Lung (tissue), 12 donors: Measurements from ENCODE around the gene NXNL2. TPM values are rescaled to one million over a fixed set of nuclear protein-coding genes. Genes with fewer than 3 reads are reported as not detected.

ENCODE experiments used
- ATAC-seq: fragments of 200-7000 bp; cut with Tn5 transposase; one replicate; pipeline ENCODE4 v1.9.1; 2020; ENCODE audit warnings: moderate number of reproducible peaks; ENCODE audit not compliant: insufficient read depth, low FRiP score
- DNase-seq, 3 donors: peaks; one replicate each; pipeline ENCODE4 v3.0.0-alpha.2; 2013 to 2017
- H3K27ac ChIP-seq, 2 donors: one replicate each; pipeline ENCODE4 v1.5.1; 2013; ENCODE audit warnings: mild to moderate bottlenecking in 2 of 2, moderate library complexity in 2 of 2, control low read depth in 1 of 2, inconsistent platforms in 1 of 2, low read depth in 1 of 2, low read length in 1 of 2
- H3K27me3 ChIP-seq, 3 donors: one replicate each; pipeline ENCODE4 v1.5.1; 2013; ENCODE audit warnings: low read length in 2 of 3; ENCODE audit not compliant: control insufficient read depth in 3 of 3, insufficient read depth in 3 of 3
- H3K36me3 ChIP-seq, 4 donors: one replicate each; pipeline ENCODE4 v1.5.1; 2013; ENCODE audit warnings: low read length in 4 of 4, mild to moderate bottlenecking in 1 of 4, moderate library complexity in 1 of 4; ENCODE audit not compliant: control insufficient read depth in 4 of 4, insufficient read depth in 4 of 4
- H3K4me1 ChIP-seq, 5 donors: one replicate each; pipeline ENCODE4 v1.5.1; 2013; ENCODE audit warnings: low read length in 5 of 5, mild to moderate bottlenecking in 2 of 5, moderate library complexity in 1 of 5; ENCODE audit not compliant: control insufficient read depth in 5 of 5, insufficient read depth in 5 of 5
- H3K4me3 ChIP-seq: one replicate; pipeline ENCODE4 v1.5.1; 2013; ENCODE audit warnings: mild to moderate bottlenecking, control low read depth, moderate library complexity
- H3K9ac ChIP-seq, 2 donors: one replicate each; pipeline ENCODE4 v1.5.1; 2013; ENCODE audit warnings: low read length in 2 of 2, control low read depth in 1 of 2; ENCODE audit not compliant: insufficient read depth in 1 of 2
- H3K9me3 ChIP-seq, 4 donors: one replicate each; pipeline ENCODE4 v1.5.1; 2013; ENCODE audit warnings: low read length in 3 of 4, mild to moderate bottlenecking in 1 of 4, moderate library complexity in 1 of 4; ENCODE audit not compliant: control insufficient read depth in 4 of 4, insufficient read depth in 3 of 4
- CTCF ChIP-seq: IDR thresholded peaks from 2 replicates; pipeline ENCODE4 v1.5.1; 2012; ENCODE audit warnings: mild to moderate bottlenecking; ENCODE audit errors: control extremely low read depth, extremely low read depth
- WGBS, 2 donors: extraction: QIAGEN DNeasy Blood & Tissue Kit; methylation state at CpG; one replicate each; pipeline ENCODE4 v1.1.7; 2013; 5-methylcytosine and 5-hydroxymethylcytosine counted together
- polyA plus RNA-seq, 2 donors: library from polyadenylated mRNA; stranded (reverse); fragments of 200-250 nt; gene quantifications; one replicate each; pipeline ENCODE4 v1.2.1, GENCODE V29; 2013
- total RNA-seq, 2 donors: library from RNA; depleted of rRNA in 1 of 2; stranded (reverse); fragments of >200 nt in 1 of 2; gene quantifications; one replicate each; pipeline ENCODE4 v1.2.1, GENCODE V29; 2014 to 2021
- donor health status: control.
- donor health status: control.
- donor health status: Bipolar disorder and iron deficiency.
- donor health status: healthy.
- donor health status: DM: yes; HTN: yes; CAD: no.

NXNL2 gene
- total and polyA plus RNA-seq, 4 donors: 0.09 to 0.91 (median 0.43) TPM

GRCh38 chr9:88538311-88539085 is 3.5 kb downstream of the NXNL2 start:
- Histone ChIP-seq H3K9ac (no peak overlapping the region), H3K27ac (no peak overlapping the region), H3K27me3 (peaks cover 0 to 10% (median 0%) of the 10 kb centered on the region in 3 donors), H3K4me1 (peaks cover 0 to 20% (median 7%) of the 10 kb centered on the region in 5 donors), H3K4me3 (no peak overlapping the region), H3K36me3 (no peaks in the 10 kb centered on the region), H3K9me3 (no peaks in the 10 kb centered on the region)
- ATAC-seq (no peak), DNase-seq (no peak)
- whole genome bisulfite sequencing, 2 donors: 87 to 93% methylated on average over 10 of the region's 10 CpGs
- TF ChIP-seq CTCF: no peak

GRCh38 chr9:88539246-88539645 is 4.3 kb downstream of the NXNL2 start:
- Histone ChIP-seq H3K36me3 (no peaks in the 10 kb centered on the region), H3K4me3 (no peak overlapping the region), H3K27ac (no peak overlapping the region), H3K4me1 (peaks cover 0 to 20% (median 7%) of the 10 kb centered on the region in 5 donors), H3K27me3 (peaks cover 0 to 5% (median 0%) of the 10 kb centered on the region in 3 donors), H3K9me3 (no peaks in the 10 kb centered on the region), H3K9ac (no peak overlapping the region)
- WGBS, 2 donors: 93 to 96% methylated on average over 6 of the region's 6 CpGs
- no peak for DNase-seq
- ATAC-seq: no peak
- no peak for TF ChIP-seq CTCF

- H3K36me3 ChIP-seq: no peaks in the 10 kb centered on the region
- ATAC-seq: no peak
- WGBS, 2 donors: 94 to 99% methylated on average over 10 of the region's 10 CpGs
These were observed 5.3 kb downstream of the NXNL2 start for GRCh38 chr9:88540251-88540763.

More at GRCh38 chr9:88540251-88540763, 5.3 kb downstream of the NXNL2 start:
- Histone ChIP-seq H3K9me3 (no peaks in the 10 kb centered on the region), H3K4me3 (no peak overlapping the region), H3K27ac (no peak overlapping the region), H3K4me1 (peaks cover 0 to 17% (median 6%) of the 10 kb centered on the region in 5 donors), H3K27me3 (peaks cover 0 to 5% (median 0%) of the 10 kb centered on the region in 3 donors), H3K9ac (no peak overlapping the region)
- TF ChIP-seq CTCF: no peak
- no peak for DNase-seq
